ENCODE data around the gene SNX20.

The SNX20 gene

GRCh38 chr16:50665128-50665878 lies 15.8 kb downstream of the SNX20 start:
- H3K36me3 ChIP-seq (ENCODE audit: control insufficient read depth, insufficient read depth, low read length, severe bottlenecking) = no peaks in the 10 kb centered on the region
- no peaks in the 10 kb centered on the region for H3K4me1 ChIP-seq (ENCODE audit: control insufficient read depth, insufficient read depth, low read length)
- peak; percentile 90 for DNase-seq (ENCODE audit: low read depth)
- peak overlapping the region; percentile 74 for H3K4me3 ChIP-seq (ENCODE audit: low read length)
- peak overlapping the region; percentile 77 for H3K9ac ChIP-seq (ENCODE audit: low read length)
- H3K27me3 ChIP-seq (replicated peaks; ENCODE audit: control insufficient read depth, insufficient read depth, low read length) = peaks cover 5% of the 10 kb centered on the region
- H3K9me3 ChIP-seq (ENCODE audit: control insufficient read depth, low read length) = peaks cover 11% of the 10 kb centered on the region

- H3K27me3 ChIP-seq (replicated peaks; ENCODE audit: control insufficient read depth, insufficient read depth, low read length) = peaks cover 5% of the 10 kb centered on the region
- DNase-seq (ENCODE audit: low read depth) = no peak
- no peak overlapping the region for H3K9ac ChIP-seq (ENCODE audit: low read length)
- H3K36me3 ChIP-seq (ENCODE audit: control insufficient read depth, insufficient read depth, low read length, severe bottlenecking) = no peaks in the 10 kb centered on the region
- H3K4me1 ChIP-seq (ENCODE audit: control insufficient read depth, insufficient read depth, low read length) = no peaks in the 10 kb centered on the region
- peaks cover 11% of the 10 kb centered on the region for H3K9me3 ChIP-seq (ENCODE audit: control insufficient read depth, low read length)
- H3K4me3 ChIP-seq (ENCODE audit: low read length) = no peak overlapping the region
Measured at GRCh38 chr16:50664270-50664669, 16.8 kb downstream of the SNX20 start.

- H3K4me3 ChIP-seq (ENCODE audit: low read length) = no peak overlapping the region
- H3K27me3 ChIP-seq (replicated peaks; ENCODE audit: control insufficient read depth, insufficient read depth, low read length) = peaks cover 5% of the 10 kb centered on the region
- peaks cover 11% of the 10 kb centered on the region for H3K9me3 ChIP-seq (ENCODE audit: control insufficient read depth, low read length)
- H3K36me3 ChIP-seq (ENCODE audit: control insufficient read depth, insufficient read depth, low read length, severe bottlenecking) = no peaks in the 10 kb centered on the region
- no peak overlapping the region for H3K9ac ChIP-seq (ENCODE audit: low read length)
- no peak for DNase-seq (ENCODE audit: low read depth)
- H3K4me1 ChIP-seq (ENCODE audit: control insufficient read depth, insufficient read depth, low read length) = no peaks in the 10 kb centered on the region
Measured at GRCh38 chr16:50662306-50662940, 18.7 kb downstream of the SNX20 start.

GRCh38 chr16:50659806-50660205 lies 21.3 kb downstream of the SNX20 start:
- Histone ChIP-seq H3K4me1 (ENCODE audit: control insufficient read depth, insufficient read depth, low read length) (no peaks in the 10 kb centered on the region), H3K9ac (ENCODE audit: low read length) (no peak overlapping the region)

GRCh38 chr16:50657241-50657640 lies 23.9 kb downstream of the SNX20 start:
- no peak overlapping the region for H3K9ac ChIP-seq (ENCODE audit: low read length)
- H3K27me3 ChIP-seq (replicated peaks; ENCODE audit: control insufficient read depth, insufficient read depth, low read length) = peaks cover 21% of the 10 kb centered on the region
- H3K9me3 ChIP-seq (ENCODE audit: control insufficient read depth, low read length) = peaks cover 3% of the 10 kb centered on the region
- H3K36me3 ChIP-seq (ENCODE audit: control insufficient read depth, insufficient read depth, low read length, severe bottlenecking) = no peaks in the 10 kb centered on the region
- no peaks in the 10 kb centered on the region for H3K4me1 ChIP-seq (ENCODE audit: control insufficient read depth, insufficient read depth, low read length)
- DNase-seq (ENCODE audit: low read depth) = no peak
- no peak overlapping the region for H3K4me3 ChIP-seq (ENCODE audit: low read length)

More at GRCh38 chr16:50659806-50660205, 21.3 kb downstream of the SNX20 start:
- no peaks in the 10 kb centered on the region for H3K36me3 ChIP-seq (ENCODE audit: control insufficient read depth, insufficient read depth, low read length, severe bottlenecking)
- no peak for DNase-seq (ENCODE audit: low read depth)
- H3K27me3 ChIP-seq (replicated peaks; ENCODE audit: control insufficient read depth, insufficient read depth, low read length) = peaks cover 8% of the 10 kb centered on the region
- H3K4me3 ChIP-seq (ENCODE audit: low read length) = no peak overlapping the region
- H3K9me3 ChIP-seq (ENCODE audit: control insufficient read depth, low read length) = peaks cover 11% of the 10 kb centered on the region

- H3K4me1 ChIP-seq (ENCODE audit: control insufficient read depth, insufficient read depth, low read length) = no peaks in the 10 kb centered on the region
- no peak overlapping the region for H3K9ac ChIP-seq (ENCODE audit: low read length)
- H3K9me3 ChIP-seq (ENCODE audit: control insufficient read depth, low read length) = no peaks in the 10 kb centered on the region
- no peak overlapping the region for H3K4me3 ChIP-seq (ENCODE audit: low read length)
- no peaks in the 10 kb centered on the region for H3K36me3 ChIP-seq (ENCODE audit: control insufficient read depth, insufficient read depth, low read length, severe bottlenecking)
- H3K27me3 ChIP-seq (replicated peaks; ENCODE audit: control insufficient read depth, insufficient read depth, low read length) = peaks cover 16% of the 10 kb centered on the region
- no peak for DNase-seq (ENCODE audit: low read depth)
Measured at GRCh38 chr16:50655558-50656055, 25.5 kb downstream of the SNX20 start.

GRCh38 chr16:50653633-50654519 lies 27.2 kb downstream of the SNX20 start:
- Histone ChIP-seq H3K36me3 (ENCODE audit: control insufficient read depth, insufficient read depth, low read length, severe bottlenecking) (no peaks in the 10 kb centered on the region), H3K4me3 (ENCODE audit: low read length) (no peak overlapping the region), H3K27me3 (replicated peaks; ENCODE audit: control insufficient read depth, insufficient read depth, low read length) (peaks cover 17% of the 10 kb centered on the region), H3K9me3 (ENCODE audit: control insufficient read depth, low read length) (peaks cover 1% of the 10 kb centered on the region), H3K4me1 (ENCODE audit: control insufficient read depth, insufficient read depth, low read length) (no peaks in the 10 kb centered on the region), H3K9ac (ENCODE audit: low read length) (no peak overlapping the region)
- DNase-seq (ENCODE audit: low read depth) = no peak

- H3K9me3 ChIP-seq (ENCODE audit: control insufficient read depth, low read length) = peaks cover 4% of the 10 kb centered on the region
- H3K36me3 ChIP-seq (ENCODE audit: control insufficient read depth, insufficient read depth, low read length, severe bottlenecking) = no peaks in the 10 kb centered on the region
- H3K4me3 ChIP-seq (ENCODE audit: low read length) = no peak overlapping the region
- no peak for DNase-seq (ENCODE audit: low read depth)
- H3K9ac ChIP-seq (ENCODE audit: low read length) = no peak overlapping the region
- H3K27me3 ChIP-seq (replicated peaks; ENCODE audit: control insufficient read depth, insufficient read depth, low read length) = peaks cover 27% of the 10 kb centered on the region
- H3K4me1 ChIP-seq (ENCODE audit: control insufficient read depth, insufficient read depth, low read length) = no peaks in the 10 kb centered on the region
Measured at GRCh38 chr16:50652836-50653425, 28.2 kb downstream of the SNX20 start.

- Histone ChIP-seq H3K4me1 (ENCODE audit: control insufficient read depth, insufficient read depth, low read length) (no peaks in the 10 kb centered on the region), H3K9ac (ENCODE audit: low read length) (no peak overlapping the region)
- no peak for DNase-seq (ENCODE audit: low read depth)
Measured at GRCh38 chr16:50651835-50652438, 29.2 kb downstream of the SNX20 start.

GRCh38 chr16:50646345-50646744 lies 34.8 kb downstream of the SNX20 start:
- H3K9ac ChIP-seq (ENCODE audit: low read length) = no peak overlapping the region
- no peaks in the 10 kb centered on the region for H3K36me3 ChIP-seq (ENCODE audit: control insufficient read depth, insufficient read depth, low read length, severe bottlenecking)
- H3K9me3 ChIP-seq (ENCODE audit: control insufficient read depth, low read length) = peaks cover 9% of the 10 kb centered on the region
- H3K4me3 ChIP-seq (ENCODE audit: low read length) = no peak overlapping the region
- no peaks in the 10 kb centered on the region for H3K4me1 ChIP-seq (ENCODE audit: control insufficient read depth, insufficient read depth, low read length)
- DNase-seq (ENCODE audit: low read depth) = no peak
- peaks cover 57% of the 10 kb centered on the region for H3K27me3 ChIP-seq (replicated peaks; ENCODE audit: control insufficient read depth, insufficient read depth, low read length)

More at GRCh38 chr16:50651835-50652438, 29.2 kb downstream of the SNX20 start:
- peaks cover 4% of the 10 kb centered on the region for H3K9me3 ChIP-seq (ENCODE audit: control insufficient read depth, low read length)
- no peak overlapping the region for H3K4me3 ChIP-seq (ENCODE audit: low read length)
- H3K27me3 ChIP-seq (replicated peaks; ENCODE audit: control insufficient read depth, insufficient read depth, low read length) = peaks cover 35% of the 10 kb centered on the region
- H3K36me3 ChIP-seq (ENCODE audit: control insufficient read depth, insufficient read depth, low read length, severe bottlenecking) = no peaks in the 10 kb centered on the region
